ENCODE results near the gene GNPDA1. TPM values are rescaled to one million over a fixed set of nuclear protein-coding genes. Genes with fewer than 3 reads are reported as not detected.

GNPDA1 gene
- total RNA-seq, 4 donors from 2014 or later, result 16.0 to 46.9 (median 35.4) TPM

DNA sequence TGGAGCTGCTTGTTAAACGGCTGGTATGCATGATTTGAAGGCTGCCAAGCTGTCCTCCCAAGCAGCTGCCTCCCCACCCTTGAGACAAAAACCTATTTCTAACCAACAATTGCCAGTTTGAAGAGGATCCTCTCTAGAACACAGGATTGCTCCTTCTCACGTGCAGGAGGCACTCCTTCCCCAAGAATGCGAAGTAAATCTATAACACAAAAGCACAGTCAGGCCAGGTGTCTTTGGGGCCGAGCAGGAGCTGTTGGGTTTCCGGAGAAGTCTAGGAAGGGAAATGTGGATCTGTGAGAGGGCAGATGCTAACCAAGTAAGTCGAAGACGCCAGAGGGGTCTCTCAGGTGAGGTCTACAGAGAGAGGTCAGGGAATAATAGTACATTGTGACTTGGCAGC lies 35.4 kb upstream of the GNPDA1 start:
- TF ChIP-seq, protein P1, sequence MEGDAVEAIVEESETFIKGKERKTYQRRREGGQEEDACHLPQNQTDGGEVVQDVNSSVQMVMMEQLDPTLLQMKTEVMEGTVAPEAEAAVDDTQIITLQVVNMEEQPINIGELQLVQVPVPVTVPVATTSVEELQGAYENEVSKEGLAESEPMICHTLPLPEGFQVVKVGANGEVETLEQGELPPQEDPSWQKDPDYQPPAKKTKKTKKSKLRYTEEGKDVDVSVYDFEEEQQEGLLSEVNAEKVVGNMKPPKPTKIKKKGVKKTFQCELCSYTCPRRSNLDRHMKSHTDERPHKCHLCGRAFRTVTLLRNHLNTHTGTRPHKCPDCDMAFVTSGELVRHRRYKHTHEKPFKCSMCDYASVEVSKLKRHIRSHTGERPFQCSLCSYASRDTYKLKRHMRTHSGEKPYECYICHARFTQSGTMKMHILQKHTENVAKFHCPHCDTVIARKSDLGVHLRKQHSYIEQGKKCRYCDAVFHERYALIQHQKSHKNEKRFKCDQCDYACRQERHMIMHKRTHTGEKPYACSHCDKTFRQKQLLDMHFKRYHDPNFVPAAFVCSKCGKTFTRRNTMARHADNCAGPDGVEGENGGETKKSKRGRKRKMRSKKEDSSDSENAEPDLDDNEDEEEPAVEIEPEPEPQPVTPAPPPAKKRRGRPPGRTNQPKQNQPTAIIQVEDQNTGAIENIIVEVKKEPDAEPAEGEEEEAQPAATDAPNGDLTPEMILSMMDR (IDR thresholded peaks at IDR 0.05; ENCODE audit: low read depth), result no peak

DNA sequence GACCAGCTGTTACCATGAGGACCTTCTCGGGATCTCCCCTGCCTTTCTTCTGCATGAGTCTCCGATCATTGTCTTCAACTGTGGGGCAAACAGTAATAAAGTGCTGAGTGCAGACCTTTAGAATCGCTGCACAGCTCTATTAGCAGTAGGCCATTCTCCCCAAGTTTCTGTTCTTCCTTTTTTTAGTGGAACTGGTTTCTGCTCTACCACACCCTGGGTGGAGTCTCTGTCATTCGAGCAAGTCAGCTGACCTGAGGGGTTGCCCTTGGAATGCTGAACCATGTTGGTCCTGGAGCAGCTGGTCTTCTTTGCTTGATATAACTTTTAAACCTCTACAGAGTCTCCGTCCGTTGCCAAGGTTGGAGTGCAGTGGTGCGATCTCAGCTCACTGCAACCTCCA lies 33.4 kb upstream of the GNPDA1 start:
- TF ChIP-seq, protein P1 (IDR thresholded peaks at IDR 0.05; ENCODE audit: low read depth), result no peak

- TF ChIP-seq, protein P1 (IDR thresholded peaks at IDR 0.05; ENCODE audit: low read depth), result no peak
Observed at GRCh38 chr5:142040285-142040684, 27.5 kb upstream of the GNPDA1 start.

DNA sequence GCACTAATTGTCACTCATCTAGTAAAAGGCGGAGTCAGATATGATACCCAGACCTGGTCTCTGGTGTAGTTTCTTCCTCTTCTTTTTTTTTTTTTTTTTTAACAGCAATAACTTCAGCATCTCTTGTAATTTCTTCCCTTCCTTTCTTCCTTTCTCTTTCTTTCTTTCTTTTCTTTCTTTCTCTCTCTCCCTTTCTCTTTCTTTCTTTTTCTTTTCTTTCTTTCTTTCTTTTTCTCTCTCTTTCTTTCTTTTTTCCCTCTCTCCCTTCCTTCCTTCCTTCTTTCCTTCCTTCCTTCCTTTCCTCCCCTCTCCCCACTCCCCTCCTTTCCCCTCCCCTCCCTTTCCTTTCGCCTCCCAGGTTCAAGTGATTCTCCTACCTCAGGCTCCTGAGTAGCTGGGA lies 25.9 kb upstream of the GNPDA1 start:
- TF ChIP-seq, protein P1 (IDR thresholded peaks at IDR 0.05; ENCODE audit: low read depth), result no peak

GRCh38 chr5:142036918-142037317 lies 24.1 kb upstream of the GNPDA1 start:
- TF ChIP-seq, protein P1 (IDR thresholded peaks at IDR 0.05; ENCODE audit: low read depth), result no peak

DNA sequence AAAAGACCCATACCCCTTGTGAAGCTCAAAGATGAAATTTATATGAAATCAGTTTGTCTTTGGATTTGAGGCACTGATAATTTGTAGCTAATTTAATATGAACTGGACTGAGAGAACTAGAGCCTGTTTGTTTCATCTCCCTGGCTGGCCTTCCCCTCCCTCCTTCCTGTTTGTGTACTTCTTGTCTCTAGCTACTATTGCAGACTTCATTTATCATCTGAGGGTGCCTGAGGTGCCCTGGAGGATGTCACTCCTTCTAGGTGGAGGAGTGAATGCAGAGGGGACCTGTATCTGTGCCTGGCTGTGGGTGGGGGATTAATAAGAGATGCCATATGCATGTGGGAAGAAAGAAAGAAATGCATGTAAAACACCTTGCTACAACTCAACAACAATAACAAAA lies 22.2 kb upstream of the GNPDA1 start:
- TF ChIP-seq, protein P1 (IDR thresholded peaks at IDR 0.05; ENCODE audit: low read depth), result no peak

GRCh38 chr5:142032747-142033631 lies 20.2 kb upstream of the GNPDA1 start:
- TF ChIP-seq, protein P1 (IDR thresholded peaks at IDR 0.05; ENCODE audit: low read depth), result no peak
